RWPE2 (cell line): ENCODE measurements around the gene ERMAP.

Experiments used
- ATAC-seq: fragments of 200-7000 bp; cut with Tn5 transposase; 3 replicates; pipeline ENCODE4 v1.9.1; 2021; ENCODE audit warnings: low read depth
- DNase-seq: peaks from one replicate; pipeline ENCODE4 v3.0.0-alpha.2; 2020; ENCODE audit warnings: low spot score
- H3K27ac ChIP-seq: fragments of 450-650 bp; 2 replicates; pipeline ENCODE4 v1.5.1; 2017; ENCODE audit warnings: mild to moderate bottlenecking; ENCODE audit not compliant: poor library complexity, severe bottlenecking
- H3K27me3 ChIP-seq: fragments of 250-450 bp; sonication (Bioruptor Pico); 2 replicates; pipeline ENCODE4 v1.5.1; 2021; ENCODE audit warnings: mild to moderate bottlenecking, moderate library complexity; ENCODE audit not compliant: insufficient read depth, poor library complexity, severe bottlenecking
- H3K36me3 ChIP-seq: fragments of 250-450 bp; sonication (Bioruptor Pico); 2 replicates; pipeline ENCODE4 v1.5.1; 2020; ENCODE audit warnings: low read depth, mild to moderate bottlenecking, moderate library complexity
- H3K4me1 ChIP-seq: fragments of 250-450 bp; sonication (Bioruptor Pico); 2 replicates; pipeline ENCODE4 v1.5.1; 2021; ENCODE audit warnings: mild to moderate bottlenecking, moderate library complexity; ENCODE audit not compliant: insufficient read depth, poor library complexity, severe bottlenecking
- H3K4me3 ChIP-seq: fragments of 250-450 bp; sonication (Bioruptor Pico); 2 replicates; pipeline ENCODE4 v1.5.1; 2021; ENCODE audit warnings: mild to moderate bottlenecking, moderate library complexity; ENCODE audit not compliant: severe bottlenecking
- H3K9me3 ChIP-seq: fragments of 250-450 bp; sonication (Bioruptor Pico); 2 replicates; pipeline ENCODE4 v1.5.1; 2021; ENCODE audit warnings: mild to moderate bottlenecking, moderate library complexity; ENCODE audit not compliant: severe bottlenecking
- CTCF ChIP-seq: fragments of 450-650 bp; IDR thresholded peaks from one replicate; pipeline ENCODE4 v1.5.1; 2017; ENCODE audit warnings: mild to moderate bottlenecking, moderate library complexity; ENCODE audit not compliant: poor library complexity, severe bottlenecking

The ERMAP gene

GRCh38 chr1:42783092-42783491 is 33.8 kb upstream of the ERMAP start:
- ATAC-seq = no peak
- H3K4me3 ChIP-seq = no peak overlapping the region
- H3K27me3 ChIP-seq = no peaks in the 10 kb centered on the region
- DNase-seq = no peak
- H3K27ac ChIP-seq = no peak overlapping the region
- TF ChIP-seq CTCF = no peak
- H3K36me3 ChIP-seq = peaks cover 10% of the 10 kb centered on the region; the same call in 1 of the 2 replicates
- H3K4me1 ChIP-seq = no peaks in the 10 kb centered on the region
- no peaks in the 10 kb centered on the region for H3K9me3 ChIP-seq

GRCh38 chr1:42784547-42784945 is 32.4 kb upstream of the ERMAP start:
- Histone ChIP-seq H3K36me3 (peaks cover 5% of the 10 kb centered on the region; the same call in 1 of the 2 replicates), H3K9me3 (no peaks in the 10 kb centered on the region), H3K4me3 (no peak overlapping the region), H3K27ac (no peak overlapping the region), H3K27me3 (no peaks in the 10 kb centered on the region), H3K4me1 (no peaks in the 10 kb centered on the region)
- ATAC-seq (no peak), DNase-seq (no peak)
- no peak for TF ChIP-seq CTCF

GRCh38 chr1:42784946-42785693 is 31.8 kb upstream of the ERMAP start, which contains the start of gene TMEM269:
TSS of gene TMEM269 (plus strand) at chr1:42784991. CDS start at chr1:42789894, 4,903 bp downstream.
- ATAC-seq (peak; percentile 43), DNase-seq (no peak)
- TF ChIP-seq CTCF = no peak
- Histone ChIP-seq H3K9me3 (no peaks in the 10 kb centered on the region), H3K36me3 (peaks cover 5% of the 10 kb centered on the region; the same call in 1 of the 2 replicates), H3K4me3 (peak within 1 kb of the TSS; percentile 10), H3K4me1 (no peaks in the 10 kb centered on the region), H3K27me3 (no peaks in the 10 kb centered on the region), H3K27ac (no peak within 1 kb of the TSS)

GRCh38 chr1:42786097-42786496 is 30.8 kb upstream of the ERMAP start:
- H3K36me3 ChIP-seq = peaks cover 5% of the 10 kb centered on the region; the same call in 1 of the 2 replicates
- H3K4me3 ChIP-seq = no peak overlapping the region
- H3K27ac ChIP-seq = no peak overlapping the region
- H3K9me3 ChIP-seq = no peaks in the 10 kb centered on the region
- H3K27me3 ChIP-seq = no peaks in the 10 kb centered on the region
- DNase-seq (no peak), ATAC-seq (no peak)
- no peaks in the 10 kb centered on the region for H3K4me1 ChIP-seq
- no peak for TF ChIP-seq CTCF

GRCh38 chr1:42788021-42788420 is 28.9 kb upstream of the ERMAP start:
- no peaks in the 10 kb centered on the region for H3K9me3 ChIP-seq
- no peak overlapping the region for H3K27ac ChIP-seq
- no peaks in the 10 kb centered on the region for H3K27me3 ChIP-seq
- DNase-seq (no peak), ATAC-seq (no peak)
- peaks cover under 1% of the 10 kb centered on the region; the same call in 1 of the 2 replicates for H3K36me3 ChIP-seq
- TF ChIP-seq CTCF = no peak
- no peaks in the 10 kb centered on the region for H3K4me1 ChIP-seq
- H3K4me3 ChIP-seq = no peak overlapping the region
